Body of pancreas (tissue), 4 donors: ENCODE results near the gene HRH3.

Source experiments
- CTCF ChIP-seq, 7 experiments: fragments of 450-650 bp in 4 of 7; fragments of 200-600 bp in 3 of 7; sonication (generic) in 3 of 7; IDR thresholded peaks; one replicate each; pipeline ENCODE4 v1.5.1; 2016 to 2019; ENCODE audit warnings: antibody characterized with exemption in 7 of 7
- POLR2A ChIP-seq, 3 donors: fragments of 450-650 bp; IDR thresholded peaks; one replicate each; pipeline ENCODE4 v1.6.1; 2016; ENCODE audit warnings: antibody characterized with exemption in 3 of 3, mild to moderate bottlenecking in 2 of 3

GRCh38 chr20:62211769-62212288 lies 8.2 kb downstream of the HRH3 start:
- TF ChIP-seq CTCF (IDR thresholded peaks at IDR 0.05) = no peak
- no peak for TF ChIP-seq POLR2A (IDR thresholded peaks at IDR 0.05)
